GM23248 (cell line): ENCODE measurements around the gene CCDC117.

Source experiments
- EZH2 ChIP-seq: fragments of 200-600 bp; sonication (generic); IDR thresholded peaks from 2 replicates; pipeline ENCODE4 v1.6.1; 2018; ENCODE audit warnings: antibody characterized with exemption, mild to moderate bottlenecking; ENCODE audit not compliant: insufficient read depth, poor library complexity, severe bottlenecking
- EZH2phosphoT487 ChIP-seq: fragments of 200-600 bp; sonication (generic); IDR thresholded peaks from 2 replicates; pipeline ENCODE4 v1.6.1; 2018; ENCODE audit warnings: antibody characterized with exemption, moderate library complexity, mild to moderate bottlenecking, low read depth; ENCODE audit not compliant: insufficient read depth

DNA sequence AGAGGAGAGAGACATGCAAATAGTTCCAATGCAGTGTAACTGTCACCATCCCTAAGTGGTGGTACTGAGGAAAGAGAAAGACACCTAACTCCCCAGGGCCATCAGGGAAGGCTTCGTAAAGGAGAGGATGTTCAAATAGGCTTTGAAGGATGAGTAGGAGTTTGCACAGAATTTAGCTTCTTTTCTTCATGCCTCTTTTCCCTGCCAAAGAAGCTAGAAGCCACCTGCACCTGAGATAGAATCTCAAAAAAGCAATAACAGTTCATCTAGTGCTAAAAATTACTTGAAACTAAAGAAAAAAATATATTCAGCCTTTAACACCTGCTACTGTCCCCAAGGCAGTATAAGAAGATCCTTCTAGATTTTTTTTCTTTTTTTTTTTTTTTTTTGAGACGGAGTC, 44.6 kb downstream of the CCDC117 start:
- TF ChIP-seq EZH2phosphoT487, result no peak
- no peak for TF ChIP-seq EZH2
